PFSK-1 (cell line): ENCODE data around the gene AQP12B.

Experiments used
- FOXP2 ChIP-seq: optimal IDR thresholded peaks from 2 replicates; pipeline ENCODE3; 2011; ENCODE audit warnings: borderline replicate concordance, control low read depth, inconsistent platforms; ENCODE audit not compliant: insufficient read depth; ENCODE audit errors: extremely low read length, extremely low read depth
- POLR2AphosphoS5 ChIP-seq: IDR thresholded peaks from 2 replicates; pipeline ENCODE4 v1.6.1; 2012; ENCODE audit warnings: low read depth, mild to moderate bottlenecking, control low read depth, low read length, moderate library complexity
- REST ChIP-seq, 2 experiments: IDR thresholded peaks; 2 replicates each; pipeline versions ENCODE4 v1.6.1 to v1.8.0; 2011 to 2012; ENCODE audit warnings: low read depth in 2 of 2, low read length in 2 of 2, control low read depth in 1 of 2, inconsistent platforms in 1 of 2, mild to moderate bottlenecking in 1 of 2, moderate library complexity in 1 of 2; ENCODE audit not compliant: insufficient read depth in 1 of 2
- SIN3A ChIP-seq: IDR thresholded peaks from 2 replicates; pipeline ENCODE4 v1.6.1; 2012; ENCODE audit warnings: mild to moderate bottlenecking, low read length, moderate library complexity, borderline replicate concordance; ENCODE audit not compliant: insufficient read depth
- TAF1 ChIP-seq: IDR thresholded peaks from 2 replicates; pipeline ENCODE4 v1.6.1; 2012; ENCODE audit warnings: low read length, control low read depth, borderline replicate concordance; ENCODE audit not compliant: insufficient read depth

Gene AQP12B

GRCh38 chr2:240708457-240708856 lies 25.8 kb upstream of the AQP12B start:
- no peak for TF ChIP-seq POLR2AphosphoS5
- no peak for TF ChIP-seq TAF1
- TF ChIP-seq REST (IDR thresholded peaks at IDR 0.05; ENCODE audit: insufficient read depth in 1 of 2, low read depth in 2 of 2, low read length in 2 of 2) = no peak
- no peak for TF ChIP-seq FOXP2
- no peak for TF ChIP-seq SIN3A

GRCh38 chr2:240707821-240708220 lies 25.1 kb upstream of the AQP12B start:
- TF ChIP-seq TAF1 = no peak
- no peak for TF ChIP-seq POLR2AphosphoS5
- no peak for TF ChIP-seq REST (IDR thresholded peaks at IDR 0.05; ENCODE audit: insufficient read depth in 1 of 2, low read depth in 2 of 2, low read length in 2 of 2)
- no peak for TF ChIP-seq SIN3A
- TF ChIP-seq FOXP2 = no peak

- TF ChIP-seq POLR2AphosphoS5 = no peak
- no peak for TF ChIP-seq SIN3A
- no peak for TF ChIP-seq TAF1
- no peak for TF ChIP-seq REST (IDR thresholded peaks at IDR 0.05; ENCODE audit: insufficient read depth in 1 of 2, low read depth in 2 of 2, low read length in 2 of 2)
- TF ChIP-seq FOXP2 = no peak
These were observed 24.5 kb upstream of the AQP12B start for GRCh38 chr2:240707043-240707756.

- TF ChIP-seq SIN3A (no peak), FOXP2 (no peak), POLR2AphosphoS5 (no peak), TAF1 (no peak), REST (IDR thresholded peaks at IDR 0.05; ENCODE audit: insufficient read depth in 1 of 2, low read depth in 2 of 2, low read length in 2 of 2) (no peak)
These were observed 22.6 kb upstream of the AQP12B start for GRCh38 chr2:240705204-240705791.

- no peak for TF ChIP-seq POLR2AphosphoS5
- no peak for TF ChIP-seq SIN3A
- no peak for TF ChIP-seq TAF1
- TF ChIP-seq REST (IDR thresholded peaks at IDR 0.05; ENCODE audit: insufficient read depth in 1 of 2, low read depth in 2 of 2, low read length in 2 of 2) = no peak
- TF ChIP-seq FOXP2 = no peak
These were observed 22.0 kb upstream of the AQP12B start for GRCh38 chr2:240704651-240705050.
